Activated naive CD8-positive, alpha-beta T cell treated with anti-CD3 and anti-CD28 coated beads, Interleukin-2, amount 10 ng/mL, durations not matched to agents 7 days and 5 days (primary cell): ENCODE data around the gene ALDH8A1. TPM values are rescaled to one million over a fixed set of nuclear protein-coding genes. Genes with fewer than 3 reads are reported as not detected.

Experiments used
- ATAC-seq: fragments of 150-1000 bp; cut with Tn5 transposase; one replicate; pipeline ENCODE4 v1.10.0; 2021; ENCODE audit warnings: low read depth, moderate library complexity
- POLR2A ChIA-PET: fragments of 350-600 bp; sonication (Branson Sonifier 250); formaldehyde crosslinking; loops from one replicate; lab custom pipeline; 2021; ENCODE audit warnings: antibody characterized with exemption; lab: Charles Lee
- DNase-seq: peaks from one replicate; pipeline ENCODE4 v3.0.0; 2021
- H3K27ac Mint-ChIP-seq: one replicate; pipeline ENCODE4 v1.8.0; 2022; ENCODE audit warnings: mild to moderate bottlenecking, mixed read lengths
- H3K27me3 Mint-ChIP-seq: one replicate; pipeline ENCODE4 v1.8.0; 2022; ENCODE audit warnings: mild to moderate bottlenecking, moderate library complexity, mixed read lengths
- H3K36me3 Mint-ChIP-seq: one replicate; pipeline ENCODE4 v1.8.0; 2021; ENCODE audit warnings: mild to moderate bottlenecking, mixed read lengths
- H3K4me1 Mint-ChIP-seq: one replicate; pipeline ENCODE4 v1.8.0; 2021; ENCODE audit warnings: mixed read lengths
- H3K4me3 Mint-ChIP-seq: one replicate; pipeline ENCODE4 v1.8.0; 2022; ENCODE audit warnings: mild to moderate bottlenecking, moderate library complexity, mixed read lengths
- H3K9me3 Mint-ChIP-seq: one replicate; pipeline ENCODE4 v1.8.0; 2021; ENCODE audit warnings: mixed read lengths
- total RNA-seq, 2 experiments: library from RNA; stranded (reverse); gene quantifications; one replicate each; pipeline ENCODE4 v1.2.3, GENCODE V29; 2021

The ALDH8A1 gene
- total RNA-seq, 2 experiments from 2014 or later = 1.3 to 1.4 TPM

- Mint-ChIP-seq H3K36me3 (no peaks in the 10 kb centered on the region), H3K4me3 (no peak overlapping the region), H3K4me1 (peaks cover 7% of the 10 kb centered on the region), H3K9me3 (no peaks in the 10 kb centered on the region), H3K27ac (no peak overlapping the region), H3K27me3 (no peaks in the 10 kb centered on the region)
- ATAC-seq (no peak), DNase-seq (no peak)
- POLR2A ChIA-PET = no interaction called here
These were observed 6.3 kb downstream of the ALDH8A1 start for GRCh38 chr6:134943522-134944111.

- H3K36me3 Mint-ChIP-seq = no peaks in the 10 kb centered on the region
- no peaks in the 10 kb centered on the region for H3K27me3 Mint-ChIP-seq
- no peak for DNase-seq
- POLR2A ChIA-PET = no interaction called here
- H3K4me1 Mint-ChIP-seq = peaks cover 7% of the 10 kb centered on the region
- no peaks in the 10 kb centered on the region for H3K9me3 Mint-ChIP-seq
- H3K4me3 Mint-ChIP-seq = no peak overlapping the region
- no peak overlapping the region for H3K27ac Mint-ChIP-seq
- peak; percentile 85 for ATAC-seq
These were observed 11.0 kb downstream of the ALDH8A1 start for GRCh38 chr6:134938896-134939295.

GRCh38 chr6:134937426-134937825 lies 12.5 kb downstream of the ALDH8A1 start:
- Mint-ChIP-seq H3K27me3 (no peaks in the 10 kb centered on the region), H3K36me3 (no peaks in the 10 kb centered on the region), H3K4me3 (no peak overlapping the region), H3K27ac (no peak overlapping the region), H3K4me1 (peaks cover 7% of the 10 kb centered on the region), H3K9me3 (no peaks in the 10 kb centered on the region)
- DNase-seq (no peak), ATAC-seq (no peak)
- POLR2A ChIA-PET = no interaction called here

- no peaks in the 10 kb centered on the region for H3K27me3 Mint-ChIP-seq
- no peaks in the 10 kb centered on the region for H3K36me3 Mint-ChIP-seq
- no peak overlapping the region for H3K27ac Mint-ChIP-seq
- no peak for DNase-seq
- peaks cover 7% of the 10 kb centered on the region for H3K4me1 Mint-ChIP-seq
- no peak for ATAC-seq
- no peaks in the 10 kb centered on the region for H3K9me3 Mint-ChIP-seq
- H3K4me3 Mint-ChIP-seq = no peak overlapping the region
- POLR2A ChIA-PET = no interaction called here
These were observed 13.0 kb downstream of the ALDH8A1 start for GRCh38 chr6:134936931-134937330.

DNA sequence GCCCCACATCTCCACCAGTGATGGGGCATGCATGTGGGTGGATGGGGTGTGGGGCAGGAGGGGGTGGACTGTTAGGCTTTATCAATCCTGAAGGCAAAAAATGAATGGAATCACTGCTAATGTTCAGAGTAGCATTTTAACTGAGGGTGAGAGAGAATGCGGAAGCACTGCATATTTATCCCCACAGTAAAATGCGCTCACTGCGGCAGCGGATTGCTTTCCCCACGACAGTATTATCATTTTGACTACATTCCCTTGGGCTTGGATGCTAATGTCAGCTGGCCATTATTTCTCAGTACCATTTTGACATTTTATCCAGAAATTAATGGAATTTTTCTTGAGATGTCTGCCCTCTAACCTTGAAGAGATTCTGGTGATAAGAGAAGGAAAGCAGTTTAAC lies 13.4 kb downstream of the ALDH8A1 start:
- no peaks in the 10 kb centered on the region for H3K27me3 Mint-ChIP-seq
- H3K27ac Mint-ChIP-seq = no peak overlapping the region
- no peak for ATAC-seq
- H3K4me3 Mint-ChIP-seq = no peak overlapping the region
- no peaks in the 10 kb centered on the region for H3K36me3 Mint-ChIP-seq
- H3K9me3 Mint-ChIP-seq = no peaks in the 10 kb centered on the region
- peaks cover 7% of the 10 kb centered on the region for H3K4me1 Mint-ChIP-seq
- no peak for DNase-seq
- POLR2A ChIA-PET = no interaction called here

- H3K27ac Mint-ChIP-seq = no peak overlapping the region
- no peak for ATAC-seq
- no peaks in the 10 kb centered on the region for H3K27me3 Mint-ChIP-seq
- H3K4me1 Mint-ChIP-seq = peaks cover 7% of the 10 kb centered on the region
- H3K36me3 Mint-ChIP-seq = no peaks in the 10 kb centered on the region
- POLR2A ChIA-PET = no interaction called here
- no peak overlapping the region for H3K4me3 Mint-ChIP-seq
- no peaks in the 10 kb centered on the region for H3K9me3 Mint-ChIP-seq
- no peak for DNase-seq
These were observed 15.0 kb downstream of the ALDH8A1 start for GRCh38 chr6:134934793-134935485.

DNA sequence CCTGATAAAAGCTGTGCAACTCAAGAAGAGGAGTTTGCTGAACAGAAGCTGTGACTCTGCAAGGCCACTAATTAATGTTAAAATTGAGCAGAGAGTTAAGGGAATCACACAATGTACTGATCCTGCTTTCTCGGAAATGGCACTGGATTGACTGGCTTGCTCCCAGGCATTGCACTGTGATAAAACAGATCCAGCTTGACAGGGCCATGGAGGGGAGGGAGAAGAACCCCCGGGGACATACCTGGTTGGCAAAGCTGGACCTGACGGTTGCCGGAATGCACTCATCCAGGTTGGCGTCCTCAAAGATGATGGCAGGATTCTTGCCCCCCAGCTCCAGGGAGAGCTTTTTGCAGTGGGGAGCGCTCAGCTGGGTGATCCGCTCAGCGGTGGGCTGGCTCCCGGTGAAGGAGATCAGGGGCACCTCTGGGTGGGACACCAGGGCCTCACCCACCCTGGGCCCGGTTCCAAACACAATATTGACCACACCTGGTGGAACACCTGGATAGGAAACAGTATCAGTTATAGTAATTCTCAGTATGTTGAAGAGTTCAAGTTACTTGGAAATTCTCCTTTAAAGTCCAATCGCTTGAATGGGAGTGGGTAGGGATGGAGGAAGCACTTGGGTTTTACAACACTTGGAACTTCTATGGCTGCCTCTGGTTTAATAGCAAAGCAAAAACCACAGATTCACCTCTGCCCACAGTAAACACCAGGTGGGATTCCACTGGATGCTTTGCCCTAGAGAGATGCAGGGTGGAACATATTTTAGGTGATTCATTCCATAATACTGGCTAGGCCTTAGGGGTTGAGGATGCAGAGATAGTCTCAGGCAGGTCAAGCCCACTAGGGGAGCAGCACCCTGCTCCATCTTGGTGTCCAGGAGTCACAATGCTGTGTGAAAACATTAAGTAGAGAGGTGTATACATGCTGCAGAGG lies 17.1 kb downstream of the ALDH8A1 start:
- Mint-ChIP-seq H3K9me3 (no peaks in the 10 kb centered on the region), H3K4me3 (no peak overlapping the region), H3K4me1 (peaks cover 1% of the 10 kb centered on the region), H3K27me3 (no peaks in the 10 kb centered on the region), H3K27ac (no peak overlapping the region), H3K36me3 (peaks cover 1% of the 10 kb centered on the region)
- ATAC-seq (no peak), DNase-seq (no peak)
- POLR2A ChIA-PET = no interaction called here

DNA sequence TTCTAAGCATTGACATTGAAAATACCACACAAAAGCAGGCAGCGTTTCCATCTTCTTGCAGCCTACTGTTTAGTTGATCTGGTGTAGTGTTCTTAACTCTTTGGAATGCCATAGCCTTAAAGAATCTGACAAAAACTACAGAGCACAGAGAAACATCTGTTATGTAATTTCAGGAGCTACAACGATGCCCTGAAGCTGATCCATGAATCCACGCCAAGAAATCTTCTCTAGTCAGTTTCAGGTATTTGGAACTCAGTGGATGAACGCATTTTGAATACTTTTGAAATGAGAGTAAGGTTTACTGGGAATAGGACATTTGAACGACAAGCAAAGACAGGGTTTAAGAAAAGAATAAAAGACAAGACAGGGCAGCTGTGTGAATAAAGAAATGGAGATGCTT lies 17.8 kb downstream of the ALDH8A1 start:
- POLR2A ChIA-PET = no interaction called here
- no peak for ATAC-seq
- Mint-ChIP-seq H3K27me3 (no peaks in the 10 kb centered on the region), H3K27ac (no peak overlapping the region), H3K4me1 (peaks cover 4% of the 10 kb centered on the region), H3K9me3 (no peaks in the 10 kb centered on the region), H3K4me3 (no peak overlapping the region), H3K36me3 (peaks cover 1% of the 10 kb centered on the region)
- no peak for DNase-seq

GRCh38 chr6:134930463-134930862 lies 19.4 kb downstream of the ALDH8A1 start:
- H3K36me3 Mint-ChIP-seq = peaks cover 1% of the 10 kb centered on the region
- no peak for ATAC-seq
- H3K27me3 Mint-ChIP-seq = no peaks in the 10 kb centered on the region

DNA sequence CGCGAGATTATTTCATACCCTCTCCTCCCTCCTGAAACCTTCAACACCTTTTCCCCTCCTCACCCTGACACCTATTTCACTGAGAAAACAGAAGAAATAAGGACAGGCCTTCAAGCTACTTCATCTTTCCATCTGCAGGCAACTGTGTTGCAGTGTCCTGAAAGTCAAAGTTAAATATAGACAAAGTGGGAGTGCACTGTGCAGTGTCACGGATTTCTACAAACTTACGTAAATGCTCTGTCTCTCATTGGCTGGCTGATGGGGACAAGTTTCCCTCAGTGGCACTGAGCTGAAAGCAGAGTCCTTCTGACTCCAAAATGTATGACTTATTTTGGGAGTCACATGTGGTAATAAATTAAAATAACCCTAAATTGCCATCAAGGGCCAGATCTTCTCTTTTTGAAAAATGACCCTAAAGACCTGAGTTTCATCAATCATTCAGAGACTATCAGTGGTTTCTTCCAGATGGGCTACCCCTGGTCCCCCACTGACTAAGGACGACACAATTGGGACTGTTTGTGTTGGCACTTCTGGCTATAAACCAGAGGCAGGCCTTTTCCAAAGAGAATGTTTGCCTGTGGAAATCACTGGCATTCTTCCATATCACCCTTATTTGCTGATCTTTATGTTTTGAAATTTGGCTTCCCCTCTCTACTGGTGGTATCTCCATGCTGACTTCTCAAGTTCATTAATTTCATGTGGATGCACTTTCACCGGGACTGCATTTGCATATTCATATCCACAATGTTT lies 21.6 kb downstream of the ALDH8A1 start:
- no peak overlapping the region for H3K4me3 Mint-ChIP-seq
- POLR2A ChIA-PET = no interaction called here
- no peaks in the 10 kb centered on the region for H3K9me3 Mint-ChIP-seq
- peaks cover 4% of the 10 kb centered on the region for H3K4me1 Mint-ChIP-seq
- no peak for ATAC-seq
- peaks cover 1% of the 10 kb centered on the region for H3K36me3 Mint-ChIP-seq
- no peak for DNase-seq
- H3K27me3 Mint-ChIP-seq = no peaks in the 10 kb centered on the region
- no peak overlapping the region for H3K27ac Mint-ChIP-seq

More at GRCh38 chr6:134930463-134930862, 19.4 kb downstream of the ALDH8A1 start:
- POLR2A ChIA-PET = no interaction called here
- DNase-seq = no peak
- Mint-ChIP-seq H3K4me1 (peaks cover 4% of the 10 kb centered on the region), H3K27ac (no peak overlapping the region), H3K4me3 (no peak overlapping the region), H3K9me3 (no peaks in the 10 kb centered on the region)

- Mint-ChIP-seq H3K27me3 (no peaks in the 10 kb centered on the region), H3K9me3 (no peaks in the 10 kb centered on the region), H3K4me3 (no peak overlapping the region), H3K36me3 (peaks cover 1% of the 10 kb centered on the region), H3K27ac (no peak overlapping the region), H3K4me1 (peaks cover 4% of the 10 kb centered on the region)
- POLR2A ChIA-PET = no interaction called here
- DNase-seq (no peak), ATAC-seq (no peak)
These were observed 24.1 kb downstream of the ALDH8A1 start for GRCh38 chr6:134925800-134926199.

DNA sequence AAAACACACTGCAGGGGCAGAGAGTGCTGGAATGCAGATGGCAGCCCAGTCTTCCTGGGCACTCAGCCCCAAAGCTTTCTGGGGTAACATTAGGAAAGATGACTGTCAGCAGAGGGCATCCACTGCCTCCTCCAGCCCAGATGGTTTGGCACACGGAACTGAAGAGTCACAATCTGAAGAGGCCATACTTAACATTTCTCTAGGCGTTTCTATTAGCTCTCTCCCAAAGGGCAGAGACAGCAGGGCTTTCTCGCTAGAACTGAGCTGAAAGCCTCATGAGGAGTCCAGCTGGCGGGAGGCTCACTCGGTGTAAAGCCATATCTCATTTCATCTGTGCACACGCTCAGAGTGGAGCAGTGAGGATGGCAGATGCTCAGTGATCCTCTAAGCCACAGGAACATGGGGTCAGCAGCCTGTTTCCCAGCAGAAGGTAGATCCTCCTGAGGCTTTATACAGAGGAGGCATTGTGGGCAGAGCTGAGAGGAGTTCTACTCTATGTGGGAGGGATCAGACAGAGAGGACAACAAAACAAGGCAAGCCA lies 28.1 kb downstream of the ALDH8A1 start:
- H3K9me3 Mint-ChIP-seq = no peaks in the 10 kb centered on the region
- no peaks in the 10 kb centered on the region for H3K27me3 Mint-ChIP-seq
- H3K27ac Mint-ChIP-seq = no peak overlapping the region
- ATAC-seq (no peak), DNase-seq (no peak)
- POLR2A ChIA-PET = no interaction called here
- H3K4me1 Mint-ChIP-seq = no peaks in the 10 kb centered on the region
- H3K4me3 Mint-ChIP-seq = no peak overlapping the region
- H3K36me3 Mint-ChIP-seq = no peaks in the 10 kb centered on the region

- H3K36me3 Mint-ChIP-seq = no peaks in the 10 kb centered on the region
- no peak for ATAC-seq
- H3K27me3 Mint-ChIP-seq = no peaks in the 10 kb centered on the region
- H3K9me3 Mint-ChIP-seq = no peaks in the 10 kb centered on the region
- POLR2A ChIA-PET = no interaction called here
- H3K4me1 Mint-ChIP-seq = no peaks in the 10 kb centered on the region
- H3K27ac Mint-ChIP-seq = no peak overlapping the region
- DNase-seq = no peak
- H3K4me3 Mint-ChIP-seq = no peak overlapping the region
These were observed 28.6 kb downstream of the ALDH8A1 start for GRCh38 chr6:134921276-134921675.
